T-helper 2 cell (primary cell): ENCODE data around the gene SSC5D.

Source experiments
- DNase-seq, 5 experiments: peaks; one replicate each; pipeline versions ENCODE4 v3.0.0 to v3.0.0-alpha.2; 2012 to 2022

Gene SSC5D

DNA sequence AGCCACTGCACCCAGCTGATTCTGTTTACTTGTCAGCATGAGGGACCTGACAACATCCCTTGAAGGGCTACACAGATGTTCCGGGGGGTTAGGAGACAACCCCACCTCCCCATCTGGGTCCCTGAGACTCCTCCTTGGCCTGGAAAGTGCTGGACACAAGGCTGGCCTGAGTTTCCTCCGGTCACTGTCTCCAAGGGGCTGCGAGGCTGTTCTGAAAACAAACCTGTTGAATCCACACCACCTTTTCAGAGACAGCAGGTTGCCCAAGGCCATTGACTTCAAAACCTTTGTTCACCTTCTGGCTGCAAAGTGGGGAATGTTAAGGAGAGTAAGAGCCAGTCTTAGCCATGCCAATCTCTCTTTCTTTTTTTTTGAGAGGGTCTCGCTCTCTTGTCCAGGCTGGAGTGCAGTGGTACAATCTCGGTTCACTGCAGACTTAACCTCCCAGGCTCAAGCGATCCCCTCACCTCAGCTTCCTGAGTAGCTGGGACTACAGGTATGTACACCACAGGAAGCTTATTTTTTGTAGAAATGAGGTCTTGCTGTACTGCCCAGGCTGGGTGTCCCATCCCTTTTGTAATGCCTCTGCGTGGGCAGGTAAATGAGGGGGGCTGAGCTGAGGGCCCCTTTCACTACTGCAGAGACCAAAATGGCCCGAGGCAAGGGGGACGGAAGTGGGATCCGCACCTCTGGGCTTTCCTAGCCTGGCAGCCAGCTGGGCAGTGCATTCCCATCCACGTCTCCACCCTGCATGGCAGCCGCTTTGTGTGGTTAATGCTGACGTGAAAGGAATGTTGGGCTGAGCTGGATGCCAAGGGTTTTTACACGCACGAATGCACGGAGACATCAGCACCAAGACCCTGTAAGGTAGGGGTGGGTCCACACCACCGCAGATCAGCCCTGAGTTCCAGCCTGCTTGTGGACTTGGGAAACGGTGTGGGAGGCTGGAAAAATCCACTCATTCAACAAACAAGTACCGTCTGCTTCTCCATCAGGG is 13.7 kb upstream of the SSC5D start:
- DNase-seq = no peak

GRCh38 chr19:55476100-55476775 is 12.0 kb upstream of the SSC5D start, which contains the start of gene ZNF628:
Gene ZNF628 (plus strand): TSS chr19:55476617. CDS start chr19:55479911, 3,294 bp downstream.
- peak; percentile 93 to 99 (median 96) for DNase-seq

DNA sequence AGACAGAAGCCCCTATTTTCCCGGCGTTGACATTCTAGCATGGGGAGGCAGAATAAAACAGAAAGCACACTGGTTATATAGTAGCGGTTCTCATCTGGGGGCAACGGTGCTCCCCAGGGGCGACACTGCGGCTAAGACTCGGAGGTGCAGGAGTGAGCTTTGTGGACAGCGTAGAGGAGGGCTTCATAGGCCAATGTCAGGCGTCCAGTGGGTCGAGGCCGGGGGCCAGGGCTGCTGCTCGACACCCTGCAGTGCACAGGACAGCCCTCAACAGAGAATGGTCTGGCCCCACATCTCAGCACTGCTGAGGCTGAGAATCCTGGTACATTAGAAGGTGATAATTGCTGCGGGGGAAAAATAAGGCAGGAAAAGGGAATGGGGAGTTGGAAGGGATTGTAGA is 10.3 kb upstream of the SSC5D start:
- DNase-seq = no peak

DNA sequence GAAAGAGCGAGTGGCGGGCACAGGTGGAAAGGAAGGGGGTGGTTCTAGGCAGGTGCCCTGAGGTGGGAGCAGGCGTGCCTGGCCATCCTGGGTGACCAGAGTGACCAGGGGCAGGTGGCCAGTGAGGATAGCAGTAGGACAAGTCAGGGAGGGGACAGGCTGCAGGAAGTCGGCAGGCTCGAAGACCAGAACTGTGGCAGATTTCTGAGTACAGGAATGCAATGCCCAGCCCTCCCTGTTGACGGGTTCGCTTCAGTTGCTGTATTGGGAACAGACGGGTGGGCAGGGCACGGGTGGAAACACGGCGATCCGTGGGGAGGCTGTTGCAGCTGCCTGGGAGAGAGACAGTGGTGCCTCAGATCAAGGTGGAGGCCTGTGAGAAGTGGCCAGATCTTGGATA is 9.9 kb upstream of the SSC5D start:
- DNase-seq = no peak

GRCh38 chr19:55479045-55479444 is 9.2 kb upstream of the SSC5D start:
- DNase-seq = no peak

DNA sequence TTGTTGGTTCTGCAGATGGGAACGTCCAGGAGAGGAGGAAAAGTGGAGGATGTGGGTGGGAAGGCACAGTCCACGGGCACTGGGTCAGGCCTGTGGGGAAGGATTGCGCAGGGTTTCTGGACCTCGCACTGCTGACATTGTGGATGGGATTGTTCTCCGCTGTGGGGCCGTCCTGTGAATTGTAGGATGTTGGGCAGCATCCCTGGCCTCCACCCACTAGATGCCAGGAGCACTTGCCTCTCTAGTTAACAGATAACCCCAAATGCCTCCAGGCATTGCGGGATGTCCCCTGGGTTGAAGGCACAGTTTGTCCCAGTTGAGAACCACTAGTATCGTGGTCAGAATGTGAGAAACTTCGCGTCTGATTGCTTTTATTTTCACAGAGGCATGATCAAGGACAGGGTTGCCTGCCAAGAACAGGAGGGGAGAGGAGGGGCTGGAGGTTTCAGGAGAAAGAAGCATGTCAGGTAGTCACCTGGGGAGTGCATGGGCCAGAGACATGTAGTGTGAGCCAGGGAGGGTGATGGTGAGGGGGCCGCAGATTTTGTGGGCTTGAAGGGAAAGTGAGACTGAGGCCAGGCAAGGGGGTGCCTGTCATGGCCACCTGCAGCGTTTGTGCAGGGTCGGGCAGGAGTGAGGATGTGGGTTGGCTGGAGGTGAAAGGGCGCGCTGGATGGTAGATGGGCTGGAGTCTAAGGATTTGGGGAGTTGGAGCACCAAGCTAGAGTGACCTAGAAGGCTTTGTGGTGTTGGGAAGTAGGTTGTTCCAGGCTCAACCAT is 8.6 kb upstream of the SSC5D start:
- no peak for DNase-seq

DNA sequence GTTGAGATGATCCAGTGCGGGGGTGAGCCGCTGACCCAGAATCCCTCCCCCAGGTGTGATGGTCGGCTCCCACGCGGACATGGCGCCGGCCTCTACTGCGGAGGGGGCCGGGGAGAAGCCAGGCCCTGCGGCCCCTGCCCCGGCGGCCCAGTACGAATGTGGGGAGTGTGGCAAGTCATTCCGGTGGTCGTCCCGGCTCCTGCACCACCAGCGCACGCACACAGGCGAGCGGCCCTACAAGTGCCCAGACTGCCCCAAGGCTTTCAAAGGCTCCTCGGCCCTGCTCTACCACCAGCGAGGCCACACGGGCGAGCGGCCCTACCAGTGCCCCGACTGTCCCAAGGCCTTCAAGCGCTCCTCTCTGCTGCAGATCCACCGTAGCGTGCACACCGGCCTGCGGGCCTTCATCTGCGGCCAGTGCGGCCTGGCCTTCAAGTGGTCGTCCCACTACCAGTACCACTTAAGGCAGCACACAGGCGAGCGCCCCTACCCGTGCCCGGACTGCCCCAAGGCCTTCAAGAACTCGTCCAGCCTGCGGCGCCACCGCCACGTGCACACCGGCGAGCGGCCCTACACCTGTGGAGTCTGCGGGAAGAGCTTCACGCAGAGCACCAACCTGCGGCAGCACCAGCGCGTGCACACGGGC is 7.0 kb upstream of the SSC5D start:
- no peak for DNase-seq

DNA sequence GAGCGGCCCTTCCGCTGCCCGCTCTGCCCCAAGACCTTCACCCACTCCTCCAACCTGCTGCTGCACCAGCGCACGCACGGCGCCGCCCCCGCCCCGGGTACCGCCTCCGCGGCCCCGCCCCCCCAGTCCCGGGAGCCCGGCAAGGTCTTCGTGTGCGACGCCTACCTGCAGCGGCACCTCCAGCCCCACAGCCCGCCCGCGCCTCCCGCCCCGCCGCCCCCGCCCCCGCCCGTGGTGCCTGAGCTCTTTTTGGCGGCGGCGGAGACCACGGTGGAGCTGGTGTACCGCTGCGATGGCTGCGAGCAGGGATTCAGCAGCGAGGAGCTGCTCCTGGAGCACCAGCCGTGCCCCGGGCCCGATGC is 6.5 kb upstream of the SSC5D start:
- no peak for DNase-seq

DNA sequence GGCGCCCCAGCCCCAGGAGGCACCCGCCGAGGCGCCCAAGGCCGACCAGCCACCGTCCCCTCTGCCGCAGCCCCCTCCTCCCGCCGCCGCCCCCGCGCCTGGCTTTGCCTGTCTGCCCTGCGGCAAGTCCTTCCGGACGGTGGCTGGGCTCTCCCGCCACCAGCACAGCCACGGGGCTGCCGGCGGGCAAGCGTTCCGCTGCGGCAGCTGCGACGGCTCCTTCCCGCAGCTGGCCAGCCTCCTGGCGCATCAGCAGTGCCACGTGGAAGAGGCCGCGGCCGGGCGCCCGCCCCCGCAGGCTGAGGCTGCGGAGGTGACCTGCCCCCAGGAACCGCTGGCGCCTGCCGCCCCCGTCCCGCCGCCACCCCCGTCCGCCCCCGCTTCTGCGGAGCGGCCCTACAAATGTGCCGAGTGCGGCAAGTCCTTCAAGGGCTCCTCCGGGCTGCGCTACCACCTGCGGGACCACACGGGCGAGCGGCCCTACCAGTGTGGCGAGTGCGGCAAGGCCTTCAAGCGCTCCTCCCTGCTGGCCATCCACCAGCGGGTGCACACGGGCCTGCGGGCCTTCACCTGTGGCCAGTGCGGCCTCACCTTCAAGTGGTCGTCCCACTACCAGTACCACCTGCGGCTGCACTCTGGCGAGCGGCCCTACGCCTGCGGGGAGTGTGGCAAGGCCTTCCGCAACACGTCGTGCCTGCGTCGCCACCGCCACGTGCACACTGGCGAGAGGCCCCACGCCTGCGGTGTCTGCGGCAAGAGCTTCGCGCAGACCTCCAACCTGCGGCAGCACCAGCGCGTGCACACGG is 5.9 kb upstream of the SSC5D start:
- DNase-seq = no peak

- DNase-seq = no peak
Measured at GRCh38 chr19:55482967-55483705, 5.1 kb upstream of the SSC5D start.

GRCh38 chr19:55483706-55484592 is 4.3 kb upstream of the SSC5D start:
- DNase-seq = no peak

DNA sequence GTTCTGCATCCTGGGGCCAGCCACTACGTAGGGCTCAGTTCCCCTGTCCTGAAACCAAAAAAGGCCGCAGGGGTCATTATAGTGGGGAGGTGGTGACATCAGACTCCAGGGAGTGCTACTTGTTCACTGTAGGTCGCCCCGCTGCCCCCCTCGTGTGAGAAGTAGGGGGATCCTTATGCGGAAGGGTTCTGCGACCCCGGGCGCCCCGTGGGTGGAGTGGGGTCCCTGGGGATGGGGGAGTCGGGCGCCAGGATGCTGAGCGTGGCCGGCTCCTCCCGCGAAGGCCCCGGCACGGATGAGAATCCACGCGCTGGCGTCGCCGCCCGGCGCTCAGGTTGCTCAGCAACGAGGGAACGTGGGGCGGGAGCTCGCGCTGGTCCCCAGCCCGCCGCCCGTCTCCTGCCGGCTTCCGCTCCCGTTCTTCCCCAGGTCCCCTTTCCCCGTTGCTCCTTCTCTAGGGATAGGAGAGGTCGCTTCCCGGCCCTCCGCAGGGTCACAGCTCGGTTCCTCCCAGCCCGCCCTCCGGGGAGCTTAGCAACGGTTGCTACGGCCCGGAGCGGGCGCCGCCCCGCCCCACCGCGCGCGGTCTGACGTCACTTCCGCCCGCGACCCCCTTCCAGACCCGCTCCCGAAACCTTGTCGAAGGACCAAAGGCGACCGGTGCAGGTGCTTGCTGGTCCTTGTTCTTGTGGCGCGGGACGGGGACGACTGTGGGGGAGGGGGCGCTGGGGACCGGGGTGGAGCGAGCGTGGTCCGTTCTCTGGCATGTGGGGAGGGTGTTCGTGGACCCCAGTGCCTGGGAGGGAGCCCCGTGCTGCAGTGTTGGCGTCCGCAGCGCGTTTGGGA is 3.4 kb upstream of the SSC5D start, which contains the start of gene NAT14:
Gene NAT14 (plus strand): TSS at position 596 of the 846 bp plus-strand sequence. CDS start 521 bp downstream, outside the sequence.
- DNase-seq = peak; percentile 29 to 67 (median 56)

DNA sequence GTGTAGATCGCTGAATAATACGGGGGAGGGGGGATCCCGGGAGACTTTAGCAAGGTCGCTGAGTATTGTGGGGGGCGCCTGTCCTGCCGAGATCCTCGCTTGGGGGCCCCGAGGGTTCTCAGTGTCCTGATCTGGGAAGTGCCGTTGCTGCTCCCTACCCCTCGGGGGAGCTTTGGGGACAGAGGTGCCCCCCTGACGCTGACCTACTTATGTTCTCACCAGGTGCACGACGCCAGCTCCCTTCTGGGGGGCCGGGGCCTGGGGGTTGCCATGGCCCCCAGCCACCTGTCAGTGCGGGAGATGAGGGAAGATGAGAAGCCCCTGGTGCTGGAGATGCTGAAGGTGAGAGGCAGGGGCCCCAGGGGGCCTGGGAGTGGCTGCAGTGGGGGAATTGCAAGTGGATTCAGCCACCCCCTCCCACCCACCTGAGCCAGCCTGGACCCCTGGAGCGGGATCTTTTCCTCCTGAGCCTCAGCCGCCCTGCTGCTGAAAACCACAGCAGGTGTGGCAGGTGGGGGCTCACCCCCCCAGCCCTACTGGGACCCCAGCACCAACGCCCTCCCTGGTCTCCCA is 2.7 kb upstream of the SSC5D start:
- DNase-seq = no peak

GRCh38 chr19:55486043-55486970 is 1.9 kb upstream of the SSC5D start:
- no peak for DNase-seq

GRCh38 chr19:55486971-55487923 is 989 bp upstream of the SSC5D start:
- DNase-seq = peak in 2 of 5 experiments; percentile 24 to 29
